ENCODE measurements around the gene PRR13.
"Not testable (repeated sequence)": the region's sequence is repeated elsewhere in the genome, so short reads cannot be mapped to it uniquely, and the experiment has no call there.

- not testable (repeated sequence) for TF ChIP-seq POLR2AphosphoS5, POLR2A, CTCF (IDR thresholded peaks at IDR 0.05)
Measured at GRCh38 chr12:53435326-53435725, 6.2 kb upstream of the PRR13 start.
